GM12878 (cell line): Measurements from ENCODE around the gene FRMD5. TPM values are rescaled to one million over a fixed set of nuclear protein-coding genes. Genes with fewer than 3 reads are reported as not detected.

ENCODE experiments used
- ATAC-seq: fragments of 200-7000 bp; cut with Tn5 transposase; 3 replicates; pipeline ENCODE4 v1.9.1; 2020; ENCODE audit warnings: mild to moderate bottlenecking, moderate library complexity
- BruUV-seq: library from RNA; stranded (reverse); fragments of 400-500 nt; replicated peaks from 2 replicates; lab custom pipeline; 2021; lab: Mats Ljungman, UMichigan
- CTCF ChIA-PET: fragments of 300-600 bp; sonication (Branson Sonifier 250); formaldehyde crosslinking; extraction: SDS; loops from one replicate; lab custom pipeline; 2021; ENCODE audit warnings: inconsistent platforms; lab: Yijun Ruan, JAX
- POLR2A ChIA-PET: fragments of 350-600 bp; formaldehyde crosslinking; extraction: SDS; loops from one replicate; lab custom pipeline; 2021; ENCODE audit warnings: inconsistent platforms; lab: Charles Lee
- RAD21 ChIA-PET: fragments of 300-600 bp; sonication (Branson Sonifier 250); formaldehyde crosslinking; loops from one replicate; lab custom pipeline; 2023; ENCODE audit warnings: antibody characterized with exemption; ENCODE audit not compliant: unreplicated experiment; lab: Charles Lee
- SMC1A ChIA-PET: fragments of 300-600 bp; sonication (Branson Sonifier 250); formaldehyde crosslinking; loops from one replicate; lab custom pipeline; 2023; ENCODE audit not compliant: unreplicated experiment, uncharacterized antibody; lab: Charles Lee
- DNase-seq: peaks from one replicate; pipeline ENCODE4 v3.0.0-alpha.2; 2011; ENCODE audit warnings: low read depth, low spot score
- FAIRE-seq: peaks from 3 replicates; lab custom pipeline; 2011; peaks lifted over from hg19 to GRCh38; lab: Jason Lieb, UNC
- H2AFZ ChIP-seq: 2 replicates; pipeline ENCODE4 v1.6.0; 2011; ENCODE audit warnings: low read depth, low read length, control low read depth; ENCODE audit not compliant: control insufficient read depth
- H3K27ac ChIP-seq: 2 replicates; pipeline ENCODE4 v1.5.1; 2011; ENCODE audit warnings: control low read depth; ENCODE audit not compliant: control insufficient read depth, insufficient read depth
- H3K27me3 ChIP-seq, 2 experiments: replicated peaks in 1 of 2; 2 replicates each; pipeline versions ENCODE4 v1.6.0 to v1.6.1; 2011; ENCODE audit warnings: low read length in 1 of 2; ENCODE audit not compliant: control insufficient read depth in 2 of 2, insufficient read depth in 2 of 2
- H3K36me3 ChIP-seq, 2 experiments: 2 replicates each; pipeline ENCODE4 v1.5.1; 2011; ENCODE audit warnings: low read length in 1 of 2; ENCODE audit not compliant: control insufficient read depth in 2 of 2, insufficient read depth in 2 of 2
- H3K4me1 ChIP-seq: 2 replicates; pipeline ENCODE4 v1.6.1; 2011; ENCODE audit warnings: mild to moderate bottlenecking, low read length, moderate library complexity, mixed read lengths; ENCODE audit not compliant: control insufficient read depth, insufficient read depth
- H3K4me2 ChIP-seq: 2 replicates; pipeline ENCODE4 v1.6.0; 2011; ENCODE audit warnings: control low read depth; ENCODE audit not compliant: control insufficient read depth, insufficient read depth
- H3K4me3 ChIP-seq: fragments of 200-600 bp; sonication (generic); 2 replicates; pipeline ENCODE4 v1.5.1; 2016
- H3K79me2 ChIP-seq: 2 replicates; pipeline ENCODE4 v1.6.0; 2011; ENCODE audit warnings: low read length; ENCODE audit not compliant: control insufficient read depth, insufficient read depth
- H3K9ac ChIP-seq: 2 replicates; pipeline ENCODE4 v1.8.0; 2011; ENCODE audit warnings: low read length, control low read depth, mixed read lengths; ENCODE audit not compliant: control insufficient read depth, insufficient read depth
- H3K9me3 ChIP-seq: replicated peaks from 3 replicates; pipeline ENCODE4 v1.5.1; 2011; ENCODE audit warnings: mild to moderate bottlenecking, low read length; ENCODE audit not compliant: control insufficient read depth, insufficient read depth
- H4K20me1 ChIP-seq: 2 replicates; pipeline ENCODE4 v1.6.0; 2011; ENCODE audit not compliant: control insufficient read depth, insufficient read depth
- BMI1 ChIP-seq: fragments of 450-650 bp; IDR thresholded peaks from 2 replicates; pipeline ENCODE4 v1.6.1; 2016; ENCODE audit warnings: mild to moderate bottlenecking, moderate library complexity, borderline replicate concordance
- CHD4 ChIP-seq: fragments of 200-600 bp; sonication (generic); IDR thresholded peaks from 2 replicates; pipeline ENCODE4 v1.6.1; 2016; ENCODE audit warnings: mild to moderate bottlenecking
- GABPA ChIP-seq: IDR thresholded peaks from 2 replicates; pipeline ENCODE4 v1.6.1; 2014; ENCODE audit warnings: antibody characterized with exemption, low read depth, mild to moderate bottlenecking, inconsistent platforms
- IRF4 ChIP-seq: IDR thresholded peaks from 2 replicates; pipeline ENCODE4 v1.6.1; 2011; ENCODE audit warnings: low read depth, low read length
- JUNB ChIP-seq: IDR thresholded peaks from 2 replicates; pipeline ENCODE4 v1.6.1; 2016; ENCODE audit warnings: antibody characterized with exemption, mild to moderate bottlenecking
- KLF5 ChIP-seq: fragments of 450-650 bp; IDR thresholded peaks from 2 replicates; pipeline ENCODE4 v1.6.1; 2014; ENCODE audit warnings: mild to moderate bottlenecking; ENCODE audit not compliant: partially characterized antibody
- NFYA ChIP-seq: IDR thresholded peaks from 2 replicates; pipeline ENCODE4 v1.6.1; 2011; ENCODE audit warnings: low read depth, mild to moderate bottlenecking, low read length, improper control_type of control experiment, borderline replicate concordance
- PAX8 ChIP-seq: fragments of 450-650 bp; IDR thresholded peaks from 2 replicates; pipeline ENCODE4 v1.6.1; 2017; ENCODE audit warnings: mild to moderate bottlenecking, moderate library complexity
- POLR2AphosphoS2 ChIP-seq: IDR thresholded peaks from 2 replicates; pipeline ENCODE4 v1.6.1; 2011; ENCODE audit warnings: low read depth, mild to moderate bottlenecking, low read length, improper control_type of control experiment, moderate library complexity
- POU2F2 ChIP-seq: IDR thresholded peaks from 3 replicates; pipeline ENCODE4 v1.6.1; 2011; ENCODE audit warnings: low read depth, mild to moderate bottlenecking, low read length, borderline replicate concordance
- SIX5 ChIP-seq: IDR thresholded peaks from 2 replicates; pipeline ENCODE4 v1.6.1; 2011; ENCODE audit warnings: mild to moderate bottlenecking, low read depth, low read length, moderate library complexity; ENCODE audit not compliant: severe bottlenecking
- SMC3 ChIP-seq: IDR thresholded peaks from 2 replicates; pipeline ENCODE4 v1.6.1; 2011; ENCODE audit warnings: low read length, improper control_type of control experiment, borderline replicate concordance
- SREBF2 ChIP-seq: IDR thresholded peaks from 2 replicates; pipeline ENCODE4 v1.6.1; 2012; ENCODE audit warnings: mild to moderate bottlenecking, low read length
- SUPT20H ChIP-seq: IDR thresholded peaks from 2 replicates; pipeline ENCODE4 v1.6.1; 2011; ENCODE audit warnings: low read depth, mild to moderate bottlenecking, low read length, moderate library complexity, borderline replicate concordance; ENCODE audit not compliant: control insufficient read depth
- TAF1 ChIP-seq: IDR thresholded peaks from 2 replicates; pipeline ENCODE4 v1.6.1; 2011; ENCODE audit warnings: mild to moderate bottlenecking, low read depth, low read length, borderline replicate concordance
- TCF3 ChIP-seq: IDR thresholded peaks from 2 replicates; pipeline ENCODE4 v1.6.1; 2012; ENCODE audit warnings: low read depth, mild to moderate bottlenecking, low read length, borderline replicate concordance; ENCODE audit not compliant: insufficient read depth
- USF2 ChIP-seq: IDR thresholded peaks from 2 replicates; pipeline ENCODE4 v1.6.1; 2011; ENCODE audit warnings: low read depth, low read length, improper control_type of control experiment, borderline replicate concordance
- YBX1 ChIP-seq: fragments of 450-650 bp; IDR thresholded peaks from 2 replicates; pipeline ENCODE4 v1.6.1; 2016; ENCODE audit warnings: antibody characterized with exemption
- ZNF274 ChIP-seq: IDR thresholded peaks from one replicate; pipeline ENCODE4 v1.8.0; 2011; ENCODE audit not compliant: insufficient read length, insufficient read depth
- ZNF384 ChIP-seq: IDR thresholded peaks from 2 replicates; pipeline ENCODE4 v1.6.1; 2012; ENCODE audit warnings: low read depth, mild to moderate bottlenecking, low read length, improper control_type of control experiment, borderline replicate concordance
- WGBS: methylation state at CpG from one replicate; pipeline ENCODE4 v1.1.6; 2016; ENCODE audit warnings: low lambda C conversion rate; ENCODE audit not compliant: insufficient replicate concordance, insufficient coverage; ENCODE audit errors: missing lambda C conversion rate; 5-methylcytosine and 5-hydroxymethylcytosine counted together
- in situ Hi-C: fragments of 300-500 bp; cut with MboI; formaldehyde crosslinking; loops from 9 replicates; pipeline ENCODE4 v1.14.3; 2018; ENCODE audit warnings: mixed read lengths
- intact Hi-C: fragments of 100-400 bp; cut with micrococcal nuclease; formaldehyde crosslinking; loops from one replicate; pipeline ENCODE4 v1.14.2; 2022; ENCODE audit not compliant: unreplicated experiment
- polyA plus RNA-seq, 11 experiments: library from polyadenylated mRNA; depleted of rRNA in 4 of 11; unstranded in 6 of 11; stranded (reverse) in 5 of 11; fragments of >200 nt; fragmentation: Nextera tagmentation in 4 of 11; fragmentation: Illumina TruSeq in 1 of 11; extraction: Ambion mirVana in 4 of 11; extraction: Trizol in 1 of 11; gene quantifications; 1 replicate in 1 of 11; 2 replicates in 10 of 11; pipeline versions ENCODE4 v1.2.1 to v1.2.3, GENCODE V29; 2011 to 2016; ENCODE audit warnings: inconsistent platforms in 2 of 11, missing spikeins in 2 of 11, low read depth in 1 of 11
- total RNA-seq, 4 experiments: library from RNA; depleted of rRNA in 3 of 4; stranded (reverse); fragments of >200 nt in 3 of 4; fragmentation: Illumina TruSeq in 1 of 4; extraction: Trizol in 1 of 4; gene quantifications; 2 replicates each; pipeline versions ENCODE4 v1.2.1 to v1.2.3, GENCODE V29; 2013 to 2021

Gene FRMD5
- total and polyA plus RNA-seq, 10 of the 15 experiments (the other 5 are each of a cell fraction or from before 2014, with no cell fraction given), result 0.26 to 6.4 (median 0.68) TPM; not detected in 1

GRCh38 chr15:44034933-44035624 lies 160.0 kb downstream of the FRMD5 start:
- in situ Hi-C loops, result no loop called here
- intact Hi-C loops, result no loop called here
- no peak for ATAC-seq

More at GRCh38 chr15:44034933-44035624, 160.0 kb downstream of the FRMD5 start:
- no peak for TF ChIP-seq USF2
- no peak for TF ChIP-seq JUNB
- no peak for TF ChIP-seq IRF4
- TF ChIP-seq ZNF384, result no peak
- TF ChIP-seq BMI1, result no peak
- TF ChIP-seq CHD4, result no peak
- no peak for TF ChIP-seq TCF3
- TF ChIP-seq SIX5, result no peak
- no peak for TF ChIP-seq TAF1
- TF ChIP-seq SMC3, result no peak
- TF ChIP-seq KLF5, result no peak
- TF ChIP-seq PAX8, result no peak
- no peak for TF ChIP-seq NFYA
- TF ChIP-seq POLR2AphosphoS2, result no peak
- TF ChIP-seq ZNF274, result no peak
- TF ChIP-seq SUPT20H, result no peak
- TF ChIP-seq POU2F2, result no peak
- no peak for TF ChIP-seq SREBF2
- TF ChIP-seq GABPA, result no peak
- no peak for TF ChIP-seq YBX1
- Histone ChIP-seq H3K36me3 (no peaks in the 10 kb centered on the region), H3K9ac (no peak overlapping the region), H2AFZ (no peak overlapping the region), H3K9me3 (no peaks in the 10 kb centered on the region; the same call in 2 of the 3 replicates), H3K79me2 (no peaks in the 10 kb centered on the region), H3K27me3 (no peaks in the 10 kb centered on the region), H3K4me1 (no peaks in the 10 kb centered on the region), H4K20me1 (no peaks in the 10 kb centered on the region), H3K4me3 (no peak overlapping the region), H3K27ac (no peak overlapping the region), H3K4me2 (no peak overlapping the region)
- ChIA-PET SMC1A (no interaction called here), CTCF (interaction anchor here (0.6 to 1.5 kb wide), 3 partner anchors 32 to 780 kb away, joined by 3 read pairs; no protein-coding TSS in a partner anchor), RAD21 (no interaction called here), POLR2A (no interaction called here)
- 6% methylated on average over 3 of the region's 3 CpGs for WGBS
- DNase-seq (no peak), FAIRE-seq (no peak)
- BruUV-seq, result no TSS peak
